ENCODE measurements around the gene TLE2. TPM values are rescaled to one million over a fixed set of nuclear protein-coding genes. Genes with fewer than 3 reads are reported as not detected.
"Not testable (repeated sequence)": the region's sequence is repeated elsewhere in the genome, so short reads cannot be mapped to it uniquely, and the experiment has no call there.

TLE2 gene
- total RNA-seq, 2 experiments from 2014 or later: 0.47 to 1.0 TPM

DNA sequence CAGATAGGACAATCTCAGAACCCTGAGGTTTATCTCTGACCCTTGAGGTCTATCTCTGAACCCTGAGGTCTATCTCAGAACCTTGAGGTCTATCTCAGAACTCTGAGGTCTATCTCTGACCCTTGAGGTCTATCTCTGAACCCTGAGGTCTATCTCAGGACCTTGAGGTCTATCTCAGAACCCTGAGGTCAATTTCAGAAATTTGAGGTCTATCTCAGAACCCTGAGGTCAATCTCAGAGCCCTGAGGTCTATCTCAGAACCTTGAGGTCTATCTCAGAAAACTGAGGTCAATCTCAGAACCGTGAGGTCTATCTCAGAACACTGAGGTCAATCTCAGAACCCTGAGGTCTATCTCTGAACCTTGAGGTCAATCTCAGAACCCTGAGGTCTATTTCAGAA lies 2.3 kb downstream of the TLE2 start:
- peaks cover 20% of the 10 kb centered on the region for H3K4me1 Mint-ChIP-seq
- no peak overlapping the region for H3K27ac Mint-ChIP-seq
- ATAC-seq (no peak), DNase-seq (no peak)
- no peaks in the 10 kb centered on the region for H3K36me3 Mint-ChIP-seq
- CTCF ChIA-PET: interaction anchor here (1.1 kb wide), 2 partner anchors 9 to 49 kb away, joined by 3 read pairs; no protein-coding TSS in a partner anchor
- no peak overlapping the region for H3K4me3 Mint-ChIP-seq
- H3K27me3 Mint-ChIP-seq: peaks cover 55% of the 10 kb centered on the region
- H3K9me3 Mint-ChIP-seq (ENCODE audit: low read depth): no peaks in the 10 kb centered on the region

DNA sequence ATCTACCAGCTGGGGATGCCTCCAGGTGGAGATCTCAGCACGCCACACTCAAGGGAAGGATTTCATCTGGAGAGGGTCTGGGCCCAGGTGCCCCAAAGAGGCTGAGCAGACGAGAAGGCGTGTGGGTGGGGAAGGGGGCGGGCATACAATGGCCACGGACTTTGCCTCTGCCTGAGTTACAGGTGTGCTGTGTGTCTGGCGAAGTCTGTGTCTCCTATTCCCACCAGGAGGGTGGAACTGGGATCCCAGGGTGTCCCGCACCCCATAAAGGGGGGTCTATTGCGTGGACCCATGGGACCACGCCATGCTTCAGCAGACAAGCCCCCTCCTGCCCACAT lies 3.6 kb downstream of the TLE2 start:
- no peak for ATAC-seq
- Mint-ChIP-seq H3K36me3 (no peaks in the 10 kb centered on the region), H3K9me3 (ENCODE audit: low read depth) (no peaks in the 10 kb centered on the region), H3K4me3 (no peak overlapping the region), H3K27ac (no peak overlapping the region), H3K4me1 (peaks cover 20% of the 10 kb centered on the region), H3K27me3 (peaks cover 44% of the 10 kb centered on the region)
- no peak for DNase-seq
- CTCF ChIA-PET: no interaction called here

DNA sequence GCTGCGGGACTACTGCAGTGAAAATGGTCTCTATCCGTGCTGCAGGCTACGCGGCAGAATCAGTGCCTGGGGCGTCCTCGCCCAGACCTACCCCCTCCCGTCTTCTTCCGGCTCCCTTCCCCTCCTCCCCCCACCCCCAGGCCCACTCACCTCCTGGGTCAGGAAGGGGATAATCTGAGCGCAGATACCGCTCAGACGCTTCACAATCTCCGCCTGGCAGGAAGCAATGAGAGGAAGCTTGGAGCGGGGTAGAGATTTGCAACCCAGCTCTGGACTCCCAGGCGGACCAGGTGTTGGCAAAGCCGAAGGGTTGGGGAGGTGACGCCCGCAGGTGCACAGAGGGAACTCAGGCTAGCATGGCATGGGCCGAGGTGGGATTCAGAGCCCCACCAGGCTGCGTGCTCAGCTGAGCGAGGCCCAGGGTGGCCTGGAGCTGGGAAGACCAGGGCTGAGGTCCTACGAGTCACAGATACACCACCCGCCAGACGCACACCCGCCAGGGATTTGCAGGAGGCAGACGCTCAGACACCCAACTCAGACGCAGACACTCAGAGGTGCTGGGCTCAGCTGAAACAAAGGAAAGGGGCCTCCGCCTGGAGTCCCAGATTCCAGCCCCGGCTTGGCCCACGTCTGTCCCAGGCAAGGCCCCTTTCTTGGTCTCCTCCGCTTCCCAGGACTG lies 4.1 kb downstream of the TLE2 start:
- Mint-ChIP-seq H3K27me3 (peaks cover 39% of the 10 kb centered on the region), H3K9me3 (ENCODE audit: low read depth) (no peaks in the 10 kb centered on the region), H3K27ac (no peak overlapping the region), H3K4me3 (no peak overlapping the region), H3K4me1 (peaks cover 20% of the 10 kb centered on the region), H3K36me3 (no peaks in the 10 kb centered on the region)
- DNase-seq (no peak), ATAC-seq (peak; percentile 17)
- CTCF ChIA-PET: no interaction called here

DNA sequence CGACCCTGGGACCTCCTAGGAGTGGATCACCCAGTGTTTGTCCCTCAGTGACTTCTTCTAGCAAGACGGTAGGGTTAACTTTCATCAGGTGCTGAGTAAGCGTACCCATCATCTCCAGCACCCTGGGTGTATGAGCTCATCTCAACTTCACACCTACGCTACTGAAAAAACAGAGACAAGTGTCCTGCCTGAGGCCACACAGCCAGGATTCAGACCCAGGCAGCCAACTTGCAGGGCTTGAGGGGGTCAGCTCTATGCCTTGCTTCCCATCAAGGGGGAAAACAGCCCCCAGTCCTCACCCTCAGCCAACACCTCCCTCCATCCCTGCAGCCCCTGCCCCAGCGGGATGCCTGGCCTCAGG lies 4.6 kb downstream of the TLE2 start:
- peaks cover 34% of the 10 kb centered on the region for H3K27me3 Mint-ChIP-seq
- no peak overlapping the region for H3K27ac Mint-ChIP-seq
- no peaks in the 10 kb centered on the region for H3K36me3 Mint-ChIP-seq
- CTCF ChIA-PET: no interaction called here
- DNase-seq (no peak), ATAC-seq (peak; percentile 65)
- H3K4me1 Mint-ChIP-seq: peaks cover 18% of the 10 kb centered on the region
- no peaks in the 10 kb centered on the region for H3K9me3 Mint-ChIP-seq (ENCODE audit: low read depth)
- no peak overlapping the region for H3K4me3 Mint-ChIP-seq

DNA sequence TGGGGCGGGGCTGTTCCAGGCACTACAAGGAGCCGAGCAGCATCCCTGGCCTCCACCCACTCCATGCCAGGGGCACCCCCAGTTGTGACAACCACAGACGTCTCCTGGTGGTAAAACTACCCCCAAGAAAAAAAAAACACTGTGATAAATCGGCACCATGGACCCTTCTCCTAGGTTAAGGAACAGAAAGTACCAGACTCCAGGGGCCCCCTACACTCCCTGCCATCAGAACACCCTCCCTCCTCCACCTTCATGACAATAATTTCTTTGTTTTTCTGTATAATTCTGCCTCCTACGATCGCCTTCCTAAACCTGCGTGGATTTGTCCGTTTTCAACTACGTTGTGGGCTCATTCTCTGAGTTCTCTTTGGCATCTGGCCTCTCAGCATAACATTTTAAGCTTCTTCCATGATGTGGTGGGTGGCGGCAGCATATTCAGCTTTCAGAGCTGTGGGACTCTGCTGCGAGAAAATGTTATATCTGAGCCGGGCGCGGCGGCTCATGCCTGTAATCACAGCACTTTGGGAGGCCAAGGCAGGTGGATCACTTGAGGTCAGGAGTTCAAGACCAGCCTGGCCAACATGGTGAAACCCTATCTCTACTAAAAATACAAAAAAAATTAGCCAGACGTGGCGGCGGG lies 8.6 kb downstream of the TLE2 start:
- H3K36me3 Mint-ChIP-seq: no peaks in the 10 kb centered on the region
- H3K9me3 Mint-ChIP-seq (ENCODE audit: low read depth): no peaks in the 10 kb centered on the region
- CTCF ChIA-PET: no interaction called here
- no peak for DNase-seq
- H3K4me1 Mint-ChIP-seq: peaks cover 17% of the 10 kb centered on the region
- peaks cover 10% of the 10 kb centered on the region for H3K27me3 Mint-ChIP-seq
- H3K4me3 Mint-ChIP-seq: no peak overlapping the region
- no peak for ATAC-seq
- no peak overlapping the region for H3K27ac Mint-ChIP-seq

DNA sequence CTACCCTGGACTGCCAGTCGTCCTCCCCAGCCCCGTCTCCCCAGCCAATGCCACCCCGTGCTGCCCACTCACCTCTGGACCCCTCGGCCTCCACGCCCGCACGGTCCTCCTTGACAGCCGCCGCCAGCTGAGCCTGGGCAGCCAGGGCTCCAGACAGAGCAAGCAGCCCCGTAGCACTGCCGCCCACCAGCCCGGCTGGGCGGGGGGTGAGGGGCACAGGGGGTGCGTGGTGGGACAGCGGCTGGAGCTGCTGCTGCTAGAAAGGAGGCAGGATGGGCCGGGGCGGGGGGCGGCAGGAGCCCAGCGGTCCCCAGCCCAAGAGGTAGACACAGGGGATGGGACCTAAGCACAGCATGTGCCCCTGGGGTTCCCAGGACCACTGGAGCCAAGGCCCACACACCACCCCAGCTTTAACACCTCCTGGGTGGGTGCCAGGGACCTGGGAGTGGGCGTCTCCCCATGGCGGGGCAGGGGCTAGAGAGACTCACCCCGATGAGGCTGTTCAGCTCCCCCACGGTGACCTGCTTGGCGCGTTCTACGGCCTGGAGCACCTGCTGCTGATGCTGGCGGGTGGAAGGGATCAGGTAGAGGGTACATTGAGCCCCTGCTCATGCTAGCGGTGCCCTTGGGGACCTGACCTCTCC lies 9.7 kb downstream of the TLE2 start:
- Mint-ChIP-seq H3K27me3 (peaks cover 2% of the 10 kb centered on the region), H3K4me3 (no peak overlapping the region), H3K9me3 (ENCODE audit: low read depth) (no peaks in the 10 kb centered on the region), H3K36me3 (no peaks in the 10 kb centered on the region), H3K4me1 (peaks cover 10% of the 10 kb centered on the region), H3K27ac (no peak overlapping the region)
- ATAC-seq (no peak), DNase-seq (no peak)
- CTCF ChIA-PET: no interaction called here

GRCh38 chr19:3017923-3018322 lies 11.2 kb downstream of the TLE2 start:
- H3K9me3 Mint-ChIP-seq (ENCODE audit: low read depth): no peaks in the 10 kb centered on the region
- DNase-seq (no peak), ATAC-seq (no peak)
- H3K4me1 Mint-ChIP-seq: peaks cover 4% of the 10 kb centered on the region
- no peak overlapping the region for H3K4me3 Mint-ChIP-seq
- CTCF ChIA-PET: interaction anchor here (0.7 kb wide), 1 partner anchor 587 kb away, joined by 3 read pairs; no protein-coding TSS in a partner anchor
- H3K27ac Mint-ChIP-seq: no peak overlapping the region
- H3K27me3 Mint-ChIP-seq: no peaks in the 10 kb centered on the region
- no peaks in the 10 kb centered on the region for H3K36me3 Mint-ChIP-seq

DNA sequence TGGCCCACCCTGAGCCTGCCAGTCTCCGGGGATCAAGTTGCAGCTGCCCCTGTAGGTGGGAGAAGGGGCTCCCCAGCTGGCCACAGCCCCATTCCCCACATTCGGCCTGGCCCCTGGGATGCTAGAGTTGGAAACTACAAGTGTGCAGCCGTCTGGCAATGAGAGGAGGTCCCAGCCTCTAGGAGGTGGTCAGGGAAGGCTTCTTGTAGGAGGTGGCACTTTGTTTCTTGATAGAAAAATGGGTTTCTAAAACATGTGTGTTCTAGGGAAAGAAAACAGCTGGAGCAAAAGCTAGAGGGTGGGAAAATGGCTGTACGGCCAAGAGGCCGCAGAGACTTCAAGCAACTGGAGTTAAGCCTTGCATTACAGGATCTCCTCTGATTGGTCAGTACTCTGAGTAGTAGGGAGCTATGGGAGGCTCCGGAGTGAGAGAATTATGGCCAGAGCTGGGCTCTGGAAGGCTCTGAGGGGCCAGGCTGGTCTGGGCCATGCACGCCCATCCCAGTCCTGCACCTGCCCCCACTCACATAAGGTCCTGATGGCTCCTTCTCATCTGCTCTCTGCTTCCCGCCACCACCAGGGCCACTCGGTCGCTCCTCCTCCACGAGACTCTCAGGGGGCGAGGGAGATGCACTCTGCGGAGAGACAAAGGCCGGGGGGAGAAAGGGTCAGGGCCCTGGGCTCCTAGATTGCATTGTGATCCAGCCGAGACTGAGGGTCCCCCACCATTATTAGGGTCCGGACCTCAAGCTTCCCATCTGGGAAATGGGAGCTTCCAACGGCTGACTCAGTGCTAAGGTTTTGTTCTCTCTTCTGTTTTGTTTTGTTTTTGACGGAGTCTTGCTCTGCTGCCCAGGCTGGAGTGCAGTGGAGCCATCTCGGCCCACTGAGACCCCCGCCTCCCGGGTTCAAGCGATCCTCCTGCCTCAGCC lies 13.7 kb downstream of the TLE2 start:
- Mint-ChIP-seq H3K4me1 (no peaks in the 10 kb centered on the region), H3K27ac (no peak overlapping the region), H3K4me3 (no peak overlapping the region), H3K36me3 (no peaks in the 10 kb centered on the region), H3K9me3 (ENCODE audit: low read depth) (no peaks in the 10 kb centered on the region), H3K27me3 (no peaks in the 10 kb centered on the region)
- DNase-seq (no peak), ATAC-seq (no peak)
- CTCF ChIA-PET: interaction anchor here (0.7 to 1.7 kb wide), 2 partner anchors 21 to 517 kb away, joined by 3 to 4 read pairs; no protein-coding TSS in a partner anchor

DNA sequence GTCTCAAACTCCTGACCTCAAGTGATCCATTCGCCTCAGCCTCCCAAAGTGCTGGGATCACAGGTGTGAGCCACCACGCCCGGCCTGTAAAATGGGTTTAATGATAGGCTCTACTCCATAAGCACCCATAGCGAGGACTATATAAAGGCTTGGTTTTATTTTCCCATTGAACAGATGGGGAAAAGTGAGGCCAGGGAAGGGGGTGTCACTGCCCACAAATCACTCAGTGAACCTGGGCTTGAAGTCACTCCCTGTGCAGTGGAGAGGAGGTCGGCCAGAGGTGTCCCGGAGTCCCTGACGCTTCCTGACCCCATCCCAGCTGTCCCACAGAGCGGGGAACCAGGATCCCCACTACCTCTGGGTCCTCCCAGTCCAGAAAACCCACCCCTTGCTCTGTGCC lies 14.9 kb downstream of the TLE2 start:
- Mint-ChIP-seq H3K27ac (no peak overlapping the region), H3K4me1 (no peaks in the 10 kb centered on the region), H3K4me3 (no peak overlapping the region), H3K36me3 (no peaks in the 10 kb centered on the region), H3K9me3 (ENCODE audit: low read depth) (no peaks in the 10 kb centered on the region), H3K27me3 (no peaks in the 10 kb centered on the region)
- CTCF ChIA-PET: interaction anchor here (1.7 kb wide), 1 partner anchor 291 kb away, joined by 3 read pairs; no protein-coding TSS in a partner anchor
- DNase-seq (no peak), ATAC-seq (no peak)

GRCh38 chr19:3013263-3013725 lies 15.8 kb downstream of the TLE2 start:
- no peak for DNase-seq
- CTCF ChIA-PET: interaction anchor here (1.0 to 1.7 kb wide), 2 partner anchors 91 to 292 kb away, joined by 3 to 5 read pairs; no protein-coding TSS in a partner anchor
- H3K4me3 Mint-ChIP-seq: no peak overlapping the region
- ATAC-seq: no peak
- no peaks in the 10 kb centered on the region for H3K27me3 Mint-ChIP-seq
- no peak overlapping the region for H3K27ac Mint-ChIP-seq
- no peaks in the 10 kb centered on the region for H3K36me3 Mint-ChIP-seq
- H3K9me3 Mint-ChIP-seq (ENCODE audit: low read depth): no peaks in the 10 kb centered on the region
- no peaks in the 10 kb centered on the region for H3K4me1 Mint-ChIP-seq

DNA sequence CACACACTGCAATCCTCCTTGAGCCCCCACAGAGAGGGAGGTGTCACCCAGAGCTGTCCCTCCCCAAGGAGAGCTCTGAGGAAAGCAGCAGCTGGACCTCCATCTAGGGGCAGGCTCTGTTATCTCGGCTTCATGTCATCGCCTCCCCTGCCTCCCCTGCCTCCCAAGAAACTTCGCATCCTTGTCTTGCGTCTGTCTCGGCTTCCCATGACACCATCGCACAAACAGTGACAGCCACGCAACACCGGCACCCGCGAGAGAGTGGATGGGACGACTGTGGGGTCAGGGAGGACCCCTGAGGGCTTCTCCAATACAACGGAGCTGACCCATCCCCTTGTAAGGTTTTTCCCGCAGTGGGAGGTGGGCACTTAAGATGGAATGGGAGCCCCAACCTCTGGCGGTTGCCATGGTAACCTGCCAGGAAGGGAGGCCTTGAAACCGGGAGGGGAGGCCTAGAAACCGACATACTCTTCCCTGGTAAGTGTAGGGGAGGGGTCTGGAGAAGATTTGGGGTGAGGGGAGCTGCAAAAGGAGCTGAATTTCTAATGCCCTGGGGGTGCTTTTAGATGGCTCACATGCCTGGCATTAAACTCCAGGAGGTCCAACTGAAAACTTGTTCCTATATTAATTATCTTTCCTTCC lies 16.3 kb downstream of the TLE2 start:
- H3K4me1 Mint-ChIP-seq: peaks cover 3% of the 10 kb centered on the region
- no peaks in the 10 kb centered on the region for H3K27me3 Mint-ChIP-seq
- DNase-seq: no peak
- ATAC-seq: no peak
- no peaks in the 10 kb centered on the region for H3K9me3 Mint-ChIP-seq (ENCODE audit: low read depth)
- no peaks in the 10 kb centered on the region for H3K36me3 Mint-ChIP-seq
- no peak overlapping the region for H3K27ac Mint-ChIP-seq
- CTCF ChIA-PET: interaction anchor here (1.0 to 1.7 kb wide), 2 partner anchors 91 to 292 kb away, joined by 3 to 5 read pairs; no protein-coding TSS in a partner anchor
- no peak overlapping the region for H3K4me3 Mint-ChIP-seq

- H3K27me3 Mint-ChIP-seq; H3K36me3 Mint-ChIP-seq; H3K4me1 Mint-ChIP-seq; H3K27ac Mint-ChIP-seq; H3K4me3 Mint-ChIP-seq; CTCF ChIA-PET; ATAC-seq; DNase-seq; H3K9me3 Mint-ChIP-seq (ENCODE audit: low read depth): not testable (repeated sequence)
Observed at GRCh38 chr19:3012059-3012458, 17.0 kb downstream of the TLE2 start.

- no peak overlapping the region for H3K4me3 Mint-ChIP-seq
- CTCF ChIA-PET: no interaction called here
- no peak for ATAC-seq
- DNase-seq: no peak
- no peaks in the 10 kb centered on the region for H3K36me3 Mint-ChIP-seq
- peaks cover 3% of the 10 kb centered on the region for H3K4me1 Mint-ChIP-seq
- H3K27ac Mint-ChIP-seq: no peak overlapping the region
- no peaks in the 10 kb centered on the region for H3K27me3 Mint-ChIP-seq
- no peaks in the 10 kb centered on the region for H3K9me3 Mint-ChIP-seq (ENCODE audit: low read depth)
Observed at GRCh38 chr19:3010871-3011270, 18.2 kb downstream of the TLE2 start.

Measured in activated CD8-positive, alpha-beta memory T cell treated with anti-CD3 and anti-CD28 coated beads, Interleukin-2, amount 10 ng/mL, durations not matched to agents 7 days and 5 days (primary cell).